ENCODE results near the gene POLD1.

- no peak for TF ChIP-seq TAF1 (IDR thresholded peaks at IDR 0.05; ENCODE audit: borderline replicate concordance, low read depth, low read length)
- no peak for TF ChIP-seq POLR2AphosphoS5 (IDR thresholded peaks at IDR 0.05; ENCODE audit: low read depth, low read length)
- no peak for TF ChIP-seq POLR2A (IDR thresholded peaks at IDR 0.05; ENCODE audit: low read depth, low read length)
These were observed 38.5 kb downstream of the POLD1 start for GRCh38 chr19:50422397-50423278.

Measured in GM12892 (cell line).